GM10248 (cell line): Measurements from ENCODE around the gene LDLRAD3.

Source experiments
- CTCF ChIA-PET: fragments of 300-600 bp; sonication (Branson Sonifier 250); formaldehyde crosslinking; extraction: SDS; loops from one replicate; lab custom pipeline; 2021; ENCODE audit warnings: antibody characterized with exemption; lab: Yijun Ruan, JAX
- POLR2A ChIA-PET: fragments of 350-650 bp; sonication (Branson Sonifier 250); formaldehyde crosslinking; extraction: SDS; loops from one replicate; lab custom pipeline; 2020; ENCODE audit warnings: antibody characterized with exemption; lab: Yijun Ruan, JAX
- DNase-seq: peaks from one replicate; pipeline ENCODE4 v3.0.0; 2012; ENCODE audit errors: extremely low spot score
- CTCF ChIP-seq: IDR thresholded peaks from 2 replicates; pipeline ENCODE4 v1.5.1; 2012; ENCODE audit warnings: mild to moderate bottlenecking, low read depth; ENCODE audit errors: extremely low read depth, missing control alignments, control extremely low read depth

LDLRAD3 gene

GRCh38 chr11:35949242-35949641 is 5.4 kb downstream of the LDLRAD3 start:
- TF ChIP-seq CTCF, result no peak
- CTCF ChIA-PET, result interaction anchor here (1.1 to 1.7 kb wide), 2 partner anchors 10 to 12 kb away, joined by 4 read pairs; no protein-coding TSS in a partner anchor
- no peak for DNase-seq
- POLR2A ChIA-PET, result no interaction called here

GRCh38 chr11:35950082-35950481 is 6.2 kb downstream of the LDLRAD3 start:
- no peak for TF ChIP-seq CTCF
- no peak for DNase-seq
- ChIA-PET POLR2A (no interaction called here), CTCF (interaction anchor here (1.0 to 2.3 kb wide), 3 partner anchors 10 to 17 kb away, joined by 3 to 5 read pairs (median 4); no protein-coding TSS in a partner anchor)

DNA sequence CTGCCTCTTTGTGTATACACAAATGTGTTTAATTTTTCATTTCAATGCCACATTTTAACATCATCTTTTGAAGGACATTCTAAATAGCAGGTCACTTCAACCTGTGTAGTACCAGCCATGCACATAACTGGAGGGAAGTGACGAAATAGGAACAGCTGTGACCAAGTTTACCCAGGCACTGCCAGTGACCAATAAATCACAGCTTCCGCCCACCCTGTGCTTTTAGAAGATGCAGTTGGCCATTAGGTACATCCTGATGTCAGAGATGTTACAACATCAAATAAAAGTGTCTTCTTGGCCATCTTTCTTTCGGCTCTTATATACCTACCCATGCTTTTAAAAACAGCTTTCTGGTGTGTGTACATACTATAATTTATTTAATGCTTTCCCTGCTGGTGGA is 7.8 kb downstream of the LDLRAD3 start:
- ChIA-PET POLR2A (no interaction called here), CTCF (interaction anchor here (2.3 kb wide), 1 partner anchor 10 kb away, joined by 5 read pairs; no protein-coding TSS in a partner anchor)
- TF ChIP-seq CTCF, result no peak
- DNase-seq, result no peak

GRCh38 chr11:35953081-35953760 is 9.4 kb downstream of the LDLRAD3 start:
- CTCF ChIA-PET, result interaction anchor here (1.3 to 1.6 kb wide), 2 partner anchors 15 to 26 kb away, joined by 3 read pairs; no protein-coding TSS in a partner anchor
- no peak for DNase-seq
- TF ChIP-seq CTCF, result no peak
- POLR2A ChIA-PET, result no interaction called here

GRCh38 chr11:35954205-35954604 is 10.3 kb downstream of the LDLRAD3 start:
- TF ChIP-seq CTCF, result no peak
- CTCF ChIA-PET, result interaction anchor here (0.9 kb wide), 1 partner anchor 556 kb away, joined by 3 read pairs; the partner anchor contains the start of gene TRAF6
- DNase-seq, result no peak
- POLR2A ChIA-PET, result no interaction called here

DNA sequence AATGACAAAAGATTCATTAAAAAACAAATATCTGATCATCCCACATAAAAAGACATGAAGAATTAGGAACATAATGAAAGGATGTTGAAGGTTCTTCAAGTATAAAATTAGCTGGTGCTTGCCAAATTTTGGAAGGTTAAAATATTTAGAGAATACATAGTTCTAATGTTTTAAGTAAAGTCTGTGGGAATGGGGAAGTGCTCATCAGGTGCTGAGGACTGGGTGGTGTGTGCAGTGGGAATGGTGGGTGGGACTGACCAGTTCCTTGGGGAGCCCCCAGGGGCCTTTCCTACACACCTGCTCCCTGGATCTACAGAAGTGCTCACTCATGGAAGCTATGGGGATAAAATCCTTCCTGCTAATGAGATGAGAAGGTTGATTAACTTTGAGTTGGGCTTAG is 11.8 kb downstream of the LDLRAD3 start:
- ChIA-PET CTCF (no interaction called here), POLR2A (no interaction called here)
- DNase-seq, result no peak

More for the DNA sequence above, 11.8 kb downstream of the LDLRAD3 start:
- no peak for TF ChIP-seq CTCF
